PC-9 (cell line): ENCODE results near the gene TMX4.

Source experiments
- EZH2 ChIP-seq: fragments of 200-600 bp; sonication (generic); IDR thresholded peaks from 2 replicates; pipeline ENCODE4 v1.8.0; 2017; ENCODE audit warnings: antibody characterized with exemption, low read depth
- TF ChIP-seq, protein P1 (sequence below): fragments of 200-600 bp; sonication (generic); conservative IDR thresholded peaks from 2 replicates; pipeline ENCODE4 v1.6.1; 2017; ENCODE audit warnings: mixed run types, antibody characterized with exemption, mild to moderate bottlenecking, moderate library complexity

DNA sequence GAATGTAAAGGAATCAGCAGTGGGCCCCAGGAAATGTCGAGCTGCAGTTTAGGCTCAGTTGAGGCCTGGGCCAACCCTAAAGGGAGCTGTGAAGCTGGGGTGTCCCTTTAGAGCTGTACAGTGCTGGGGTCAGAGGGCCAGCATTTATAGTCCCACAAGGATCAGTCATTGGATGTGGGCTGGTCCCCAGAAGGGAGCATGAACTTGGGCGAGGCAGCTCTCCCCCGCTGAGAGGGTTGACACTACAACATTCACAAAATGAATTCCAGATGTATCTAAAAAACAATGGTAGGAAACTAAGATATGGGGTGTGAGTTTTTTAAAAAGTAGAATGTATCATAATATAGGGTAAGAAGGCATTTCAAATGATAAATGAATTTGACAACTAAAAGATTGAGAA lies 29.7 kb upstream of the TMX4 start:
- TF ChIP-seq, protein P1, sequence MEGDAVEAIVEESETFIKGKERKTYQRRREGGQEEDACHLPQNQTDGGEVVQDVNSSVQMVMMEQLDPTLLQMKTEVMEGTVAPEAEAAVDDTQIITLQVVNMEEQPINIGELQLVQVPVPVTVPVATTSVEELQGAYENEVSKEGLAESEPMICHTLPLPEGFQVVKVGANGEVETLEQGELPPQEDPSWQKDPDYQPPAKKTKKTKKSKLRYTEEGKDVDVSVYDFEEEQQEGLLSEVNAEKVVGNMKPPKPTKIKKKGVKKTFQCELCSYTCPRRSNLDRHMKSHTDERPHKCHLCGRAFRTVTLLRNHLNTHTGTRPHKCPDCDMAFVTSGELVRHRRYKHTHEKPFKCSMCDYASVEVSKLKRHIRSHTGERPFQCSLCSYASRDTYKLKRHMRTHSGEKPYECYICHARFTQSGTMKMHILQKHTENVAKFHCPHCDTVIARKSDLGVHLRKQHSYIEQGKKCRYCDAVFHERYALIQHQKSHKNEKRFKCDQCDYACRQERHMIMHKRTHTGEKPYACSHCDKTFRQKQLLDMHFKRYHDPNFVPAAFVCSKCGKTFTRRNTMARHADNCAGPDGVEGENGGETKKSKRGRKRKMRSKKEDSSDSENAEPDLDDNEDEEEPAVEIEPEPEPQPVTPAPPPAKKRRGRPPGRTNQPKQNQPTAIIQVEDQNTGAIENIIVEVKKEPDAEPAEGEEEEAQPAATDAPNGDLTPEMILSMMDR: no peak
- no peak for TF ChIP-seq EZH2
